Right lobe of liver (tissue), 6 donors: Measurements from ENCODE around the gene CCDC33. TPM values are rescaled to one million over a fixed set of nuclear protein-coding genes. Genes with fewer than 3 reads are reported as not detected.

Experiments
- ATAC-seq, 4 donors: fragments of 200-7000 bp; cut with Tn5 transposase; one replicate each; pipeline ENCODE4 v1.9.1; 2020; ENCODE audit warnings: mild to moderate bottlenecking in 4 of 4, moderate library complexity in 4 of 4
- DNase-seq, 3 donors: peaks; one replicate each; pipeline ENCODE4 v3.0.0-alpha.2; 2020
- H3K27ac ChIP-seq, 3 donors: fragments of 200-600 bp; one replicate each; pipeline ENCODE4 v1.8.0; 2022
- H3K27me3 ChIP-seq, 2 donors: fragments of 200-600 bp; one replicate each; pipeline ENCODE4 v1.8.0; 2022
- H3K36me3 ChIP-seq, 4 donors: fragments of 200-600 bp; sonication (generic) in 1 of 4; one replicate each; pipeline versions ENCODE4 v1.5.1 to v1.8.0; 2017 to 2022; ENCODE audit warnings: control low read depth in 1 of 4
- H3K4me1 ChIP-seq, 4 donors: fragments of 200-600 bp; sonication (generic) in 1 of 4; one replicate each; pipeline versions ENCODE4 v1.5.1 to v1.8.0; 2017 to 2022; ENCODE audit warnings: control low read depth in 1 of 4
- H3K4me3 ChIP-seq, 3 donors: fragments of 200-600 bp; one replicate each; pipeline ENCODE4 v1.8.0; 2022
- H3K9me3 ChIP-seq, 4 donors: fragments of 200-600 bp; sonication (generic) in 1 of 4; one replicate each; pipeline versions ENCODE4 v1.5.1 to v1.8.0; 2017 to 2022; ENCODE audit warnings: control low read depth in 1 of 4
- CTCF ChIP-seq, 4 donors: fragments of 200-600 bp in 3 of 4; fragments of 450-650 bp in 1 of 4; IDR thresholded peaks; one replicate each; pipeline versions ENCODE4 v1.5.1 to v1.8.0; 2016 to 2022; ENCODE audit warnings: antibody characterized with exemption in 4 of 4, mild to moderate bottlenecking in 2 of 4
- POLR2A ChIP-seq: fragments of 450-650 bp; IDR thresholded peaks from one replicate; pipeline ENCODE4 v1.6.1; 2017; ENCODE audit warnings: antibody characterized with exemption, mild to moderate bottlenecking
- WGBS: methylation state at CpG from one replicate; pipeline ENCODE4 v1.1.6; 2018; ENCODE audit warnings: low coverage, low lambda C conversion rate; ENCODE audit not compliant: insufficient coverage; ENCODE audit errors: missing lambda C conversion rate; 5-methylcytosine and 5-hydroxymethylcytosine counted together
- intact Hi-C, 2 donors: fragments of 100-400 bp; cut with DNase I; formaldehyde crosslinking; loops; one replicate each; pipeline versions ENCODE4 v1.11.2 to v1.14.1; 2022
- total RNA-seq, 6 experiments: library from RNA; depleted of rRNA in 2 of 6; stranded (reverse); fragments of >200 nt in 2 of 6; fragmentation: NEBNext Ultra II Directional in 3 of 6; extraction: Animal tissue kit (Norgen Biotek cat#: 25700) in 3 of 6; gene quantifications; one replicate each; pipeline versions ENCODE4 v1.1.0 to v1.2.4, GENCODE V29; 2016 to 2023
- donor health status: DM: no; HTN: yes; CAD: no.
- donor health status: DM: no; HTN: no; CAD: no.
- donor health status: DM: no; HTN: no; CAD: no.
- donor health status: DM: no; HTN: yes; CAD: no.
- donor health status: DM: no; HTN: yes; CAD: no.

The CCDC33 gene
- total RNA-seq, 6 experiments from 2014 or later, result not detected

GRCh38 chr15:74297887-74298286 is 61.8 kb downstream of the CCDC33 start:
- no peak for DNase-seq
- Histone ChIP-seq H3K4me1 (no peaks in the 10 kb centered on the region), H3K27ac (no peak overlapping the region), H3K36me3 (no peaks in the 10 kb centered on the region), H3K9me3 (no peaks in the 10 kb centered on the region), H3K27me3 (no peaks in the 10 kb centered on the region), H3K4me3 (no peak overlapping the region)
- no peak for TF ChIP-seq CTCF (IDR thresholded peaks at IDR 0.05)
- no peak for TF ChIP-seq POLR2A
- no peak for ATAC-seq
- intact Hi-C loops, result no loop called here
- 11% methylated on average over 1 of the region's 1 CpG for WGBS

GRCh38 chr15:74300057-74300795 is 64.1 kb downstream of the CCDC33 start:
- Histone ChIP-seq H3K4me3 (no peak overlapping the region), H3K9me3 (no peaks in the 10 kb centered on the region), H3K27me3 (no peaks in the 10 kb centered on the region), H3K4me1 (no peaks in the 10 kb centered on the region), H3K27ac (no peak overlapping the region), H3K36me3 (no peaks in the 10 kb centered on the region)
- no peak for TF ChIP-seq CTCF (IDR thresholded peaks at IDR 0.05)
- no peak for TF ChIP-seq POLR2A
- WGBS, result 29% methylated on average over 17 of the region's 26 CpGs
- ATAC-seq, result peak in 1 of 4 donors; percentile 52
- DNase-seq, result no peak
- intact Hi-C loops, result loop anchor here in 1 of 2 donors (5.0 kb wide), 1 partner anchor 168 kb away; the partner anchor contains the start of gene ISLR2

- no peak for DNase-seq
- no peaks in the 10 kb centered on the region for H3K9me3 ChIP-seq
- ATAC-seq, result no peak
Measured at GRCh38 chr15:74301583-74302361, 65.6 kb downstream of the CCDC33 start.

GRCh38 chr15:74302821-74303359 is 66.8 kb downstream of the CCDC33 start:
- DNase-seq, result peak in 1 of 3 donors; percentile 38
- Histone ChIP-seq H3K4me3 (no peak overlapping the region), H3K27me3 (no peaks in the 10 kb centered on the region), H3K4me1 (no peaks in the 10 kb centered on the region), H3K9me3 (no peaks in the 10 kb centered on the region), H3K36me3 (no peaks in the 10 kb centered on the region), H3K27ac (no peak overlapping the region)
- intact Hi-C loops, result loop anchor here in 1 of 2 donors (5.0 kb wide), 1 partner anchor 171 kb away; the partner anchor contains the start of gene ISLR2
- ATAC-seq, result peak; percentile 35 to 61 (median 52)
- TF ChIP-seq POLR2A (no peak), CTCF (IDR thresholded peaks at IDR 0.05) (peak; percentile 43 to 59 (median 54))
- 3% methylated on average over 4 of the region's 7 CpGs for WGBS

More at GRCh38 chr15:74301583-74302361, 65.6 kb downstream of the CCDC33 start:
- TF ChIP-seq POLR2A, result no peak
- intact Hi-C loops, result loop anchor here in 1 of 2 donors (5.0 kb wide), 1 partner anchor 169 kb away; the partner anchor contains the start of gene ISLR2
- Histone ChIP-seq H3K27ac (no peak overlapping the region), H3K4me3 (no peak overlapping the region), H3K27me3 (no peaks in the 10 kb centered on the region), H3K36me3 (no peaks in the 10 kb centered on the region), H3K4me1 (no peaks in the 10 kb centered on the region)
- WGBS, result 51% methylated on average over 6 of the region's 7 CpGs
